Testis (tissue), 3 donors: ENCODE data around the gene IDI2. TPM values are rescaled to one million over a fixed set of nuclear protein-coding genes. Genes with fewer than 3 reads are reported as not detected.
A peak's percentile ranks its signal among the peaks of the same experiment; 100 is the strongest.

ENCODE experiments used
- DNase-seq: peaks from one replicate; pipeline ENCODE4 v3.0.0-alpha.2; 2019
- H3K27ac ChIP-seq, 2 donors: fragments of 200-600 bp; sonication (generic); one replicate each; pipeline ENCODE4 v1.5.1; 2019
- H3K27me3 ChIP-seq: fragments of 200-600 bp; sonication (generic); one replicate; pipeline ENCODE4 v1.5.1; 2019
- H3K36me3 ChIP-seq: fragments of 200-600 bp; sonication (generic); one replicate; pipeline ENCODE4 v1.5.1; 2017; ENCODE audit warnings: low read depth; ENCODE audit errors: missing control alignments
- H3K4me1 ChIP-seq: fragments of 200-600 bp; sonication (generic); one replicate; pipeline ENCODE4 v1.5.1; 2019
- H3K4me3 ChIP-seq, 2 donors: fragments of 200-600 bp; sonication (generic); one replicate each; pipeline ENCODE4 v1.5.1; 2017 to 2019
- H3K9me3 ChIP-seq: fragments of 200-600 bp; sonication (generic); one replicate; pipeline ENCODE4 v1.5.1; 2017
- CTCF ChIP-seq, 3 experiments: fragments of 450-650 bp in 2 of 3; fragments of 200-600 bp in 1 of 3; sonication (generic) in 1 of 3; IDR thresholded peaks; one replicate each; pipeline ENCODE4 v1.5.1; 2016 to 2019; ENCODE audit warnings: antibody characterized with exemption in 3 of 3, mild to moderate bottlenecking in 2 of 3, moderate library complexity in 1 of 3
- POLR2A ChIP-seq: fragments of 450-650 bp; IDR thresholded peaks from one replicate; pipeline ENCODE4 v1.6.1; 2017; ENCODE audit warnings: antibody characterized with exemption, mild to moderate bottlenecking, moderate library complexity
- WGBS, 2 donors: methylation state at CpG; one replicate each; pipeline ENCODE4 v1.1.5; 2018; 5-methylcytosine and 5-hydroxymethylcytosine counted together
- intact Hi-C: fragments of 100-400 bp; cut with DNase I; formaldehyde crosslinking; loops from one replicate; pipeline ENCODE4 v1.15.1; 2023; ENCODE audit warnings: low total_unique reads
- polyA plus RNA-seq: library from polyadenylated mRNA; stranded (reverse); fragments of 350-450 nt; fragmentation: Illumina TruSeq; extraction: RNeasy Lipid Tissue Mini Kit (QIAGEN cat#74804); gene quantifications from one replicate; pipeline ENCODE4 v1.2.3, GENCODE V29; 2014; ENCODE audit warnings: low read depth, low replicate concordance; ENCODE audit not compliant: insufficient read depth
- total RNA-seq, 2 donors: library from RNA; depleted of rRNA; stranded (reverse); fragments of >200 nt; gene quantifications; one replicate each; pipeline ENCODE4 v1.2.3, GENCODE V29; 2016

Gene IDI2
- total and polyA plus RNA-seq, 3 donors from 2014 or later = 0.79 to 1.1 TPM; not detected in 1

GRCh38 chr10:1048732-1049424 lies 23.2 kb upstream of the IDI2 start, which contains the start of gene IDI1:
IDI1 (minus strand) TSS chr10:1049119; CDS start chr10:1049003, 116 bp downstream.
- H3K4me1 ChIP-seq = peaks cover 15% of the 10 kb centered on the region
- intact Hi-C loops = no loop called here
- WGBS, 2 donors = 0% methylated on average over 24 of the region's 83 CpGs; no CpG with 5 or more reads in 1 of the 2 donors

GRCh38 chr10:1048349-1048731 lies 22.7 kb upstream of the IDI2 start:
- H3K4me3 ChIP-seq = peak overlapping the region; percentile 73 to 85
- H3K4me1 ChIP-seq = peaks cover 15% of the 10 kb centered on the region
- WGBS, 2 donors = 0% methylated on average over 36 to 37 of the region's 37 CpGs
- peak; percentile 51 for DNase-seq
- no peaks in the 10 kb centered on the region for H3K27me3 ChIP-seq
- H3K36me3 ChIP-seq = no peaks in the 10 kb centered on the region
- no peaks in the 10 kb centered on the region for H3K9me3 ChIP-seq
- intact Hi-C loops = no loop called here
- peak overlapping the region; percentile 99 for H3K27ac ChIP-seq
- TF ChIP-seq CTCF (IDR thresholded peaks at IDR 0.05) (no peak), POLR2A (no peak)

More at GRCh38 chr10:1048732-1049424, 23.2 kb upstream of the IDI2 start, which contains the start of gene IDI1:
- Histone ChIP-seq H3K36me3 (no peaks in the 10 kb centered on the region), H3K4me3 (peak within 1 kb of the TSS; percentile 73 to 85), H3K27me3 (no peaks in the 10 kb centered on the region), H3K9me3 (no peaks in the 10 kb centered on the region), H3K27ac (peak within 1 kb of the TSS; percentile 99)
- DNase-seq = peak; percentile 98
- no peak for TF ChIP-seq CTCF (IDR thresholded peaks at IDR 0.05)
- peak; percentile 64 for TF ChIP-seq POLR2A

- H3K9me3 ChIP-seq = no peaks in the 10 kb centered on the region
- H3K36me3 ChIP-seq = no peaks in the 10 kb centered on the region
- intact Hi-C loops = no loop called here
- H3K27me3 ChIP-seq = no peaks in the 10 kb centered on the region
- H3K27ac ChIP-seq = peak overlapping the region; percentile 99
- no peak for TF ChIP-seq CTCF (IDR thresholded peaks at IDR 0.05)
- no peak for TF ChIP-seq POLR2A
- peaks cover 15% of the 10 kb centered on the region for H3K4me1 ChIP-seq
- peak overlapping the region; percentile 73 to 85 for H3K4me3 ChIP-seq
- 2% methylated on average over 15 of the region's 15 CpGs for WGBS, 2 donors
- peak; percentile 39 for DNase-seq
Measured at GRCh38 chr10:1047937-1048336, 22.3 kb upstream of the IDI2 start.

GRCh38 chr10:1045415-1045814 lies 19.8 kb upstream of the IDI2 start:
- WGBS, 2 donors = 83 to 87% methylated on average over 6 of the region's 6 CpGs
- intact Hi-C loops = no loop called here
- Histone ChIP-seq H3K27me3 (no peaks in the 10 kb centered on the region), H3K4me3 (no peak overlapping the region), H3K36me3 (no peaks in the 10 kb centered on the region), H3K27ac (peak overlapping the region in 1 of 2 donors; percentile 4), H3K9me3 (no peaks in the 10 kb centered on the region), H3K4me1 (peaks cover 12% of the 10 kb centered on the region)
- TF ChIP-seq CTCF (IDR thresholded peaks at IDR 0.05) = no peak
- no peak for TF ChIP-seq POLR2A
- no peak for DNase-seq

- WGBS, 2 donors = 56 to 68% methylated on average over 4 of the region's 4 CpGs
Measured at GRCh38 chr10:1044964-1045363, 19.3 kb upstream of the IDI2 start.

More at GRCh38 chr10:1044964-1045363, 19.3 kb upstream of the IDI2 start:
- intact Hi-C loops = no loop called here
- Histone ChIP-seq H3K27me3 (no peaks in the 10 kb centered on the region), H3K4me1 (peaks cover 7% of the 10 kb centered on the region), H3K36me3 (no peaks in the 10 kb centered on the region), H3K9me3 (no peaks in the 10 kb centered on the region), H3K27ac (peak overlapping the region; percentile 6 to 79), H3K4me3 (no peak overlapping the region)
- no peak for DNase-seq
- TF ChIP-seq POLR2A (no peak), CTCF (IDR thresholded peaks at IDR 0.05) (no peak)
